Adipose tissue (tissue), 3 donors: ENCODE data around the gene NEO1. TPM values are rescaled to one million over a fixed set of nuclear protein-coding genes. Genes with fewer than 3 reads are reported as not detected.

Source experiments
- H3K27ac ChIP-seq: one replicate; pipeline ENCODE4 v1.5.1; 2013; ENCODE audit warnings: low read depth, low read length
- WGBS, 3 donors: extraction: QIAGEN DNeasy Blood & Tissue Kit; methylation state at CpG; one replicate each; pipeline ENCODE4 v1.1.7; 2013; 5-methylcytosine and 5-hydroxymethylcytosine counted together
- polyA plus RNA-seq, 3 donors: library from polyadenylated mRNA; stranded (reverse); fragments of 200-250 nt; gene quantifications; one replicate each; pipeline ENCODE4 v1.2.3, GENCODE V29; 2013
- donor health status: healthy with polysubstance abuse.
- donor health status: Bipolar disorder and iron deficiency.
- donor health status: healthy.

Gene NEO1, protein sequence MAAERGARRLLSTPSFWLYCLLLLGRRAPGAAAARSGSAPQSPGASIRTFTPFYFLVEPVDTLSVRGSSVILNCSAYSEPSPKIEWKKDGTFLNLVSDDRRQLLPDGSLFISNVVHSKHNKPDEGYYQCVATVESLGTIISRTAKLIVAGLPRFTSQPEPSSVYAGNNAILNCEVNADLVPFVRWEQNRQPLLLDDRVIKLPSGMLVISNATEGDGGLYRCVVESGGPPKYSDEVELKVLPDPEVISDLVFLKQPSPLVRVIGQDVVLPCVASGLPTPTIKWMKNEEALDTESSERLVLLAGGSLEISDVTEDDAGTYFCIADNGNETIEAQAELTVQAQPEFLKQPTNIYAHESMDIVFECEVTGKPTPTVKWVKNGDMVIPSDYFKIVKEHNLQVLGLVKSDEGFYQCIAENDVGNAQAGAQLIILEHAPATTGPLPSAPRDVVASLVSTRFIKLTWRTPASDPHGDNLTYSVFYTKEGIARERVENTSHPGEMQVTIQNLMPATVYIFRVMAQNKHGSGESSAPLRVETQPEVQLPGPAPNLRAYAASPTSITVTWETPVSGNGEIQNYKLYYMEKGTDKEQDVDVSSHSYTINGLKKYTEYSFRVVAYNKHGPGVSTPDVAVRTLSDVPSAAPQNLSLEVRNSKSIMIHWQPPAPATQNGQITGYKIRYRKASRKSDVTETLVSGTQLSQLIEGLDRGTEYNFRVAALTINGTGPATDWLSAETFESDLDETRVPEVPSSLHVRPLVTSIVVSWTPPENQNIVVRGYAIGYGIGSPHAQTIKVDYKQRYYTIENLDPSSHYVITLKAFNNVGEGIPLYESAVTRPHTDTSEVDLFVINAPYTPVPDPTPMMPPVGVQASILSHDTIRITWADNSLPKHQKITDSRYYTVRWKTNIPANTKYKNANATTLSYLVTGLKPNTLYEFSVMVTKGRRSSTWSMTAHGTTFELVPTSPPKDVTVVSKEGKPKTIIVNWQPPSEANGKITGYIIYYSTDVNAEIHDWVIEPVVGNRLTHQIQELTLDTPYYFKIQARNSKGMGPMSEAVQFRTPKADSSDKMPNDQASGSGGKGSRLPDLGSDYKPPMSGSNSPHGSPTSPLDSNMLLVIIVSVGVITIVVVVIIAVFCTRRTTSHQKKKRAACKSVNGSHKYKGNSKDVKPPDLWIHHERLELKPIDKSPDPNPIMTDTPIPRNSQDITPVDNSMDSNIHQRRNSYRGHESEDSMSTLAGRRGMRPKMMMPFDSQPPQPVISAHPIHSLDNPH (N-terminal part only)
- 10 to 100 TPM in 1 of 3 donors, 1 to 10 TPM in 2; 5.8 to 12.2 (median 9.8) TPM for polyA plus RNA-seq

DNA sequence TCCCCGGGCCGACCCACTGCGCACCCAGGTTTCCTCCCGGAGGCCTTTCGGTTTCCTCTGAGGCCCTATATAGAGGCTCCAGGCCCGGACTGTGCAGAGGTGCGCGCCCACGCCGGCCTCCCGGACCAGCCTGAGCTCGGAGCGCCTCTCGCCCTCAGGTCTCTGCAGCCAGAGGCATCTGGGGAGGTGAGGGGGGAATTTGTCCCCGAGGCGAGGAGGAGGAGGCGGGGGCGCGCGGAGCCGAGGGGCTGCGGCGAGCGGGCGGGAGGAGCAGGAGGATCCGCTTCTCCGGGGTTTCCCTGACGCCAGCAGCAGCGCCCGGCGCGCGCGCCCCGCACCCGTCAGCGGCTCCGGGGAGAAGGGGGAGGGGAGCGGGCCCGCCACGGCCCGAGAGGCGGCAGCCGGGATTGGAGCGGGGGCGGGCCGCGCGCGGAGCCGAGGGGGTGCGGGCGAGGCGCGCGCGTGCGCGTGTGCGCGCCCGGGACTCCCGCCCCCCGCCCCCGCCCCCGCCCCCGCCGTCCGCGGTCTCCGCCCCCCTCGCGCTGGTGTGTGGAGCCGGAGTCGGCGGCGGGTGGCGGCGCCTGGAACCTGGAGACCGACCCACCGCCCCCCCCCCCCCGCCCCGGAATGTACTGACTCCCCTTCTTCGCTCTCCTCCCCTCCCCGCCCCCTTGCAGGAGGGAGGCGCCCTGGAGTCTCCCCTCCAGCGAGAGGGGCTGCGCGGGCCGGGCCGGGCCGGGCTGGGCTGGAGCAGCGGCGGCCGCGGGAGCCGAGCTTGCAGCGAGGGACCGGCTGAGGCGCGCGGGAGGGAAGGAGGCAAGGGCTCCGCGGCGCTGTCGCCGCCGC is at the start of gene NEO1:
Gene NEO1 (plus strand): TSS at position 657 of the 846 bp plus-strand sequence. CDS start 213 bp downstream, outside the sequence.
- H3K27ac ChIP-seq = no peak within 1 kb of the TSS
- WGBS, 3 donors = 0 to 1% (median 1%) methylated on average over 28 to 86 of the region's 108 CpGs

DNA sequence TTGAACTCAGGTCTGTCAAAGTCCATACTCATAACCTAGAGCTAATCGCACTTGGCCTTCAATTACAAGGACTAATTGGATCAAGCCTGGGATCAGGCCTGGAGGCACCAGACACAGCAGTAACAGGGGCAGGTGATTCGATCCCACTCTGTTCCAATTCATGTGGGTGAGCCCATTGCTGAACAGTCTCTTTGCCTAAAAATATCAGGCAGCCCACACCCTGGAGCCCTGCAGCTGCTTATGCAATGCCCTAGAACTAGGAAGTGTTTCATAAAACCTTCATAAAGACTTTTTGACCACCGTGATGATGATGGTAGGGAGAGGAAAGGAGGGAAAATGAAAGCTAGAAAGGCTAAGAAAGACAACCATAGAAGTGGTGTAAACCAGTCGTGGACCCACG is 47.8 kb upstream of the NEO1 start:
- no peak overlapping the region for H3K27ac ChIP-seq

DNA sequence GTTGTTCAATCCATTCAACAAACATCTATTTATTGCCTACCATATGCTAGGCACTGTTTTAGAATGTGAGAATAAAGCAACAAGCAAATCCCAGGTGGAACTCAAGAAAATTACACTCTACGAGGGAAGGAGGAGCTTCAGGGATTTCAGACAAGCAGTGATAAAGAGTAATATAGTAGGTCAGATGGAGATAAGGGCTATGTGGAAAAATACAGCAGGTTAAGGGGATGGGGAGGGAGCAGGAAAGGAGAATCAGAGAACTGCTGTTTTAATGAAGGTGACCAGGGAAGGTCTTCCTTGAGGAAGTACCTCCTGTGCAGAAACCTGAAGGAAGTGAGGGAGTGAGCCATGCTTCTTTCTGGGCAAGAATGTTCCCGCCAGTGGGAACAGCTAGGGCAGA is 47.2 kb upstream of the NEO1 start:
- WGBS, 3 donors = 71 to 85% (median 82%) methylated on average over 2 of the region's 2 CpGs

More for the DNA sequence above, 47.8 kb upstream of the NEO1 start:
- 81 to 88% (median 83%) methylated on average over 5 of the region's 5 CpGs for WGBS, 3 donors

DNA sequence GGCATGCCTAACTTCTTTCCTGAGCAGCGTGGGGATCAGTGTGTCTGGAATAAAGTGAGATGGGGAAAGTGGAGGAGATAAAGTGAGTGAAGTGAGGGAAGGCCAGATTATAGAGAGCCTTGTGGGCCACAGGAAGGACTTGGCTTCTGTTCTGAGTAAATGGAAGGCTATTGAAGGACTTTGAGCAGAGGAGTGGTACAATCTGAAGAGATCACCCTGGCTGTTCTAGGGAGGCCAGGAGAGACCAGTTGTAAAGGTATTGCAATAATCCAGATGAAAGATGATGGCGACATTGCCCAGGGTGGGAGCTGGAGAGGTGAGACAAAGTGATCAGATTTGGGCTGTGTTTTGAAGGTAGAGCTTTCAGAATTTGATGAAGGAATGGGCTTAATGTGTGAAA is 46.8 kb upstream of the NEO1 start:
- WGBS, 3 donors = 87 to 93% (median 92%) methylated on average over 2 of the region's 2 CpGs
- H3K27ac ChIP-seq = no peak overlapping the region

More for the DNA sequence above, 47.2 kb upstream of the NEO1 start:
- H3K27ac ChIP-seq = no peak overlapping the region

DNA sequence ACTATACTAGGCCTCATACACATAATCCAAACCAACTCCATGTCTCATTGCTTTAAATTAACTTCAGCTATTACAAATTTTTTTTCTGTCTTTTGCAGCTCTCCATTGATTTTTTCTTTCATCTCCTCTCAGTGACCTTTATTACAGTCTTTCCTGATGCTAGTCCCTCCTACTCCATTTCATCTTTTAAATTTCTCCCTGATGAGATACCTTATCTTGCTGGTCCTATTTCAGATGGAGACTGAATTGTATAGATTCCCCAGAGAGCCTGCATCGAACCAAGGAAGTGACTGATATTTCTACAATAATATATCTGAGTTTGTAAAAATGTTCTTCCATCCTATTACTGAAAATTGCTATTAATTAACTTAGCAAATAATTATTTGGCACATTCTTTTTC is 45.7 kb upstream of the NEO1 start:
- 69 to 78% (median 77%) methylated on average over 1 of the region's 1 CpG for WGBS, 3 donors
- H3K27ac ChIP-seq = no peak overlapping the region

DNA sequence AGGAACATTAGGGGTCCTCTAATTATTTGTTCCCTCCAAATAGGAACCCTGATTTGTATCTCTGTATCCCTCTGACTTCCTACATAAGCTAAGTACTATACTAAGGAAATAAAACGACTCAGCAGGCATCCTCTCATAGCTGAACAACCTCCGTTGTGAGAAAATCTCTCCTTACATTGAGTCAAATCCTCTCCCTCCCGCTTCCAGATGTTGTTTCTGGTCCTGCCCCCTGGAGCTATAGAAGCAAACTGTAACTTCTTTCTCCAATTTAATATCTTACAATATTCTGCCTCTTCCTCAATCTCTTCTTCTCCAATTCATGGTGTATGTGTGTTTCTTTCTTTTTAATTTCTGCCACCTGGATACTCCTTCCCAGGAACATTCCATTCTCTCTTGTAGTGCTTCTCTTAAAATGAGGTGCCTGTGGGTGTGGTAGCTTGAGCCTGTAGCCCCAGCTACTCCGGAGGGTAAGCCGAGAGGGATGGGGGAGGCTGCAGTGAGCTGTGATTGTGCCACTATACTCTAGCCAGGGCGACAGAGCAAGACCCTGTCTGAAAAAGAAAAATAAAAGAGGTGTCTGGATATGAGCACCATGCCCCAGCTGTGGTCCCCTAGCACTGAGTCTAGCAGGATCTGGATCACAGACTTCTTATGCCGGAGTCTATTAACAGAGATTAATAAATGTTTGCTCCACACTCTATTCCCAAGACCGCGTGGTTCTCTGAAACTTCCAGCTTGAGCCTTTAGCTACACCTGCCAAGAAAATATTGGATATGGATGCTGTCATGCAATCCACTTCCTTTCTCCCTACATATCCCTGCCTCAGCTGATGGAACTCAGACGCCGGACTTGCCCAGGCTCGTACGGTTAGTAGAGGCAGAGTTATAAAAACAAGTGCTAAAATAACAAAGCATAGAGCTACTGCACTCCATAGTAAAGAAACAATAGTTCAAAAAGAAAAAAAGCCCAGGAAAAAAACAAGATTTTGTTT is 42.9 kb upstream of the NEO1 start:
- WGBS, 3 donors = 57 to 68% (median 59%) methylated on average over 13 of the region's 13 CpGs
- no peak overlapping the region for H3K27ac ChIP-seq

DNA sequence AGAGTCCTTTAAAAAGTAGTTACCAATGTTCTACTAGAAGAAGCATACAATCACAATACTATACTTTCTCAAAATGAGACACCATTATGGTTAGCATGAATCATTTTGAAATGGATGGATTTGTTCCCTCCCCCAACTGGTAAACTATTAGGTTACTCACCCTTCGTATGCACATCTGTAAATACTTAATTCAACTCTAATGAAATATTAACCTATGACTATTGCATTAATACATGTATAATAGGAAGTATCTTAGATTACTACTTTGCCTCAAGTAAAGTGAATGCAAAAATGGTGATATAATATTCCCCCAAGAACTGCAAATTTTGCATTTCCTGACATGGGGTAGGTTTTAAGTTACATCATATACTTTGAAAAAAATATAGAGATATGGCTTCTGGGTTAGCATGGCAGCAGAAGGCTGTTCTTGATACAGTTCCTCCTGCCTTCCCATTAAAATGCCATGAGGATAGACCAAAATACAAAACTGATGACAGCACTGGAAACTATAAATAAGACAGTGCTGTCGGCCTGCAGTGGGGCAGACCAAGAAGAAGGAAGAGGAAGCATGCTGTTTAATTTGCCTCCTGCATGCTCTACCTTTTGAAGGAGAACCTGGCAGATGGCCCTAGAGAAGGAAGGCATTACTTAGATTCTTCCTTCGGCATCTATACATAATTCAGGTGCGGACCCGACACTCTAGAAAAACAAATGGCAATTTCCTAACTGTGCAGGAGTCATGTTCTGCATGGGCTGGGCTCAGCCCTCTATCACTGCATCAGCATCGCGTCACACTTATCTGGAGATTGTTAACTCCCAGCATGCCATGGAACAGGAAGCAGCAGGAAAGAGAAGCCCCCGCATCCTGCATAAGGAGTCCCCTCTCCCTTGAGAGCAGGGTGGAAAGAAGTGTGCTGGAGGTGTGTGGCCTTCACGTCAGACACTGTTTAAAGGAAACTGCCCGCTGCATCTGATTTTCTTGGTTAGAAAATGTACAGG is 41.8 kb upstream of the NEO1 start:
- WGBS, 3 donors = 54 to 59% (median 56%) methylated on average over 10 of the region's 10 CpGs
- H3K27ac ChIP-seq = no peak overlapping the region

DNA sequence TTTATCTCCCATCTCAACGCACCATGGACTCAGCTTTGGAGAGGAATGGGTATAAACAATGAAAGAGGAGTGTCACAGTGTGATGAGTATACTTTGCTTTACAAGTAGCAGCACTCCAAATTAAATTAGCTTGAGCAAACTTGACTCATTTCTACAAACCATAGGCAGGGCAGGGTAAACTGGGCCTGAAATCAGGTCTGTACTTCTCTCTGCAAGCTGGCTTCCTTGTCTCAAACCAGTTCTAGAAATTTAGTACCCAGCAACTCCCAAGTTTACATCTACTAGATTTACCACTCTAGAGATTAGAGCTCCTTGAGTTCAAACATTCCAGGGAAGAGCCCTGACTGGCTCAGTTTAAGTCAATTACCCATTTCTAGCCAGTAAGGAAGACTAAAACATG is 37.4 kb upstream of the NEO1 start:
- WGBS, 3 donors = 92 to 96% (median 96%) methylated on average over 1 of the region's 1 CpG
- no peak overlapping the region for H3K27ac ChIP-seq

DNA sequence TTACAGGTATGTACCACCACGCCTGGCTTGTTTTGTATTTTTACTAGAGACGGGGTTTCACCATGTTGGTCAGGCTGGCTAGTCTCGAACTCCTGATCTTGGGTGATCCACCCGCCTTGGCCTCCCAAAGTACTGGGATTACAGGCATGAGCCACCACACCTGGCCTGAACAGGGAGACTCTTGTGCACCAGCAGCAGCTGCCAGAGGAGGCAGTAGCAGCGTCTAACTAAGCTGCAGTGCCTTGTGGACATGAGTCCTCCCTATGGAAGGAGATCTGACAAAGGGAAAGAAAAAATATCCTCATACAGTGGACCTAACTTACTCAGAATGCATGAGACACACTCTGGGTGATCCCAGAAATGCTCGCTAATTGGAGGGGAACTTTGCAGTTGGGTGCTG is 36.8 kb upstream of the NEO1 start:
- 91 to 94% (median 91%) methylated on average over 6 of the region's 6 CpGs for WGBS, 3 donors
- no peak overlapping the region for H3K27ac ChIP-seq

DNA sequence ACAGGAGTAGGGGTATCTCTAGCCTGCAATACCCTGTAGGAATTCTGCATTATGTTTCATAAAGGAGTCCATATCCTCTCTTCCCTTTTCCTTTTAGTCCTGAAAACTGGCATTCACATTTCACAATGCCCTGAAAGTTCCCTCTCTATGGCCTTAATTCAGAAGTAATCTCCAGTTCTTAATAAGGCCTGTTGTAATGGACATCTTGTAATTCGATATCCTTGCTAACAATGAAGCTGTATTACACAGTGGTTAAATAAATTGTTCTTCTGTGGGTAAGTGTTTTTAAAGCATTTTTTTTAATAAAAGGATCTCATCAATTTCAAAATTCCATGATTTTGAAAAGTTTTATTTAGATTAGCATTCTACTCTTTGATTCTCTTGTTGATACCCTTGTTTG is 34.3 kb upstream of the NEO1 start:
- no peak overlapping the region for H3K27ac ChIP-seq
- 93 to 98% (median 95%) methylated on average over 1 of the region's 1 CpG for WGBS, 3 donors

DNA sequence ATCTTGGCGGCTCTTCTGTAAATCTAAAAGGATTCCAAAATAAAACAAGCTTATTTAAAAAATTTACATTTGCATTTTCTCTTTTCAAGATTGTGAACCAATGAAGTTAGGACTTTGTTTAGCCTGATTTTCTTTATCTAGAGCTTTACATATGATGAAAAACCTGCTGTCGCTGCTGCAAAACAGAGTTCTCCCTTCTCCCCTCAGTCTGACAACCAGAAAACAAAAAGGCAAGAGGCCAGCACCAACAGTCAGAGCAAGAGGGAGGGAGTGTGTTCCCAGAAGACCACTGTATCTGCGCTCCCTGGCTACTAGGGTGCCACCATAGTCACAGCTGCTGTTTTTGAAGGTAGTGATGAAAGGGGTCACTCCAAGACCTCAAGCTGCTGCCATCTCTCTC is 33.1 kb upstream of the NEO1 start:
- 94 to 98% (median 97%) methylated on average over 3 of the region's 3 CpGs for WGBS, 3 donors
- no peak overlapping the region for H3K27ac ChIP-seq

DNA sequence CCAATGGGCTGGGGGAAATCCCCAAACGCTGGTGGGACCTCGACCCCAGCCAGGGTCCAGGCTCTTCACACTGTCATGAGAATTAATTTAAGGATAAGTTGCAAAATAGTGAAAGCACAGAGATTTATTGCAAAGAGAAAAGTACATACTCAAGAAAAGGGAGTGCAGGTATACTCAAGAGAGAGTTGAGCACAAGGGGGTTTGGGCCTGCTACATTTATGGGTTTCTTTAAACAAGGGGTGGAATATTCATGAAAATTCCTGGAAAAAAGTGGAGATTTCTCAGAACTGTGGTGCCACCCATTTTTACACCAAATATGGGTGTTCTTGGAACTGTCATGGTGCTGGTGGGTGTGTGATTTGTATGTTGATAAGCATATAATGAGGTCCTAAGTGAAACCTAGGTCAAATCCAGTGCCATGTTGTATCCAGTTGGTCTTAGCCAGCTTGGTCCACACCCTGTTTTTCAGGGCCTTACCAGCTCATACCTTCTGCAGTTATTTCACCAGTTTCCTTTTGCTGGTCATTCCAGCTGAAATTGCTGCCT is 32.6 kb upstream of the NEO1 start:
- H3K27ac ChIP-seq = no peak overlapping the region
- 77 to 81% (median 77%) methylated on average over 2 of the region's 2 CpGs for WGBS, 3 donors

DNA sequence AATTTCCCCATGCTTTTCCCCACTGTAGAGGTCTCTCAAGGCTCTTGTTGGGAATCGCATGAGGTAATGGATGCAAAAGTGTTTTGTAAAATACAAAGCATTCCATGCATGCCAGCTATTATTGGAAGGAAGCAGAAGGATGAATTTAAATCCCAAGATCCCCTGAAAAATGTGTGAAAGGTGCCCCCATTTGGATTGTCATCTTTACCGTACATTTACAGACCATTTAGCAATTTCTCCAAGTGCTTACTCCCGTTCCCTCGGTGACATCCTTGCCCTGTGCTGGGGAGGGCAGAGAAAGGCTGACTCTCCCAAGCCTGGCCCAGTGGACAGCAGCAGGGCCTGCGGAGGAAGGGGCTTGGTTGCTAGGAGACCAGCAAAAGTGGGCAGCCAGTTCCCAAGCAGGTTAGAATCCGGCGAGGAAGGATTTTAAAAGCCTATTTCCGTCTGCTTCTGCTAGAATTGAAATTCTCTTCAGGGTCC is 31.1 kb upstream of the NEO1 start:
- 43 to 64% (median 46%) methylated on average over 8 of the region's 8 CpGs for WGBS, 3 donors
- no peak overlapping the region for H3K27ac ChIP-seq

DNA sequence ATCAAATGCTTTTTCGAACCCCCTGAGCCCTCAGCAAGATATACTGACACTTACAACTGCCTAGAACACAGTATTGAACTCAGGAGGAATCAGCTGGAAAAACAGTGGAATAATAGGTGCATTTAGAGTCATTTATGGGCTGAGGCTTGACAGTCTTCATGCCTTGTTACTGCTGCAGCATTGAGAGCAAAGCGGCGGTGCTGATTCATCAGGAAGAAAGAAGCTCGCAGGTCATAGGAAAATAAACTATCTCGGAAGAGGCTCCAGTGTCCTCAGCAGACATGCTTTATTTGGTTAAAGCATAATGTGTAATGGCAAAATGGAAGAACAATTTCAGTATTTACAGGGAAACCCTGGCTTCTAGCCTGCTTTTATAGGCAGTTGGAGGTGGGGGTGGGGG is 30.1 kb upstream of the NEO1 start:
- WGBS, 3 donors = 65 to 76% (median 70%) methylated on average over 5 of the region's 5 CpGs
- no peak overlapping the region for H3K27ac ChIP-seq

DNA sequence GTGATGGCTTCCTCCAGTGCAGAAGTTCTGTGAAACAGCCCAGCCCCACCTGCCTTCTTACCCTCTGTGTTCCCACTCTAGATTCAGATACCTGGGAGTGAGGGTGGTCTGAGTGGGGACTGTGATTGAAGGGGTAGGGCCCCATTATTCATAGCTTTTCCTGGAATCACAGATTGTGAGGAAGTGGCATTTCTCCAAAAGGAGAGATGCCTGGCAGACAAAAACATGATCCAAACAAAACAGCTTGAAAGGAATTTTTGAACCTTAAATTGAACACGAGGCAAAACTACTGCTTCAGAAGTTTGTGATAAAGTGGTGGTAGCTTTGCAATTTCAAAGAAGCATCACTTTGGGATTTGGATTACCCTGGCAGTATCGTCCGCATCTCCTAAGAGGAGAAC is 29.2 kb upstream of the NEO1 start:
- no peak overlapping the region for H3K27ac ChIP-seq
- WGBS, 3 donors = 62 to 75% (median 72%) methylated on average over 3 of the region's 3 CpGs
